PC-3 (cell line): ENCODE measurements around the gene IQSEC1. TPM values are rescaled to one million over a fixed set of nuclear protein-coding genes. Genes with fewer than 3 reads are reported as not detected.

Source experiments
- ATAC-seq: fragments of 200-7000 bp; cut with Tn5 transposase; 2 replicates; pipeline ENCODE4 v1.9.1; 2020; ENCODE audit warnings: mild to moderate bottlenecking, moderate library complexity
- BruUV-seq: library from RNA; stranded (reverse); fragments of 400-500 nt; replicated peaks from 2 replicates; lab custom pipeline; 2021; lab: Mats Ljungman, UMichigan
- CTCF ChIA-PET: fragments of 300-600 bp; sonication (Branson Sonifier 250); formaldehyde crosslinking; loops from one replicate; lab custom pipeline; 2022; ENCODE audit warnings: antibody characterized with exemption; lab: Charles Lee
- POLR2A ChIA-PET: fragments of 300-600 bp; sonication (Branson Sonifier 250); formaldehyde crosslinking; loops from one replicate; lab custom pipeline; 2022; ENCODE audit warnings: antibody characterized with exemption; ENCODE audit not compliant: unreplicated experiment; lab: Charles Lee
- DNase-seq: peaks from one replicate; pipeline ENCODE4 v3.0.0-alpha.2; 2015
- H2AFZ ChIP-seq: fragments of 300-600 bp; sonication (generic); 2 replicates; pipeline ENCODE4 v1.6.0; 2016; ENCODE audit warnings: antibody characterized with exemption, low read length
- H3F3A ChIP-seq: fragments of 300-600 bp; sonication (generic); one replicate; pipeline ENCODE4 v1.6.0; 2017; ENCODE audit warnings: antibody characterized with exemption, low read length, control low read depth, mild to moderate bottlenecking; ENCODE audit not compliant: unreplicated experiment
- H3K27ac ChIP-seq: fragments of 300-600 bp; sonication (generic); 2 replicates; pipeline ENCODE4 v1.5.1; 2016; ENCODE audit warnings: mild to moderate bottlenecking, low read length
- H3K27me3 ChIP-seq: fragments of 300-600 bp; sonication (generic); 2 replicates; pipeline ENCODE4 v1.6.1; 2016; ENCODE audit warnings: low read length, mixed read lengths
- H3K36me3 ChIP-seq: fragments of 300-600 bp; sonication (generic); 2 replicates; pipeline ENCODE4 v1.6.1; 2016; ENCODE audit warnings: low read depth, mixed run types, low read length, mixed read lengths
- H3K4me1 ChIP-seq: fragments of 300-600 bp; sonication (generic); 2 replicates; pipeline ENCODE4 v1.5.1; 2016; ENCODE audit warnings: low read length; ENCODE audit not compliant: insufficient read depth
- H3K4me2 ChIP-seq: fragments of 300-600 bp; sonication (generic); 2 replicates; pipeline ENCODE4 v1.6.0; 2016; ENCODE audit warnings: low read length
- H3K4me3 ChIP-seq: fragments of 300-600 bp; sonication (generic); 2 replicates; pipeline ENCODE4 v1.5.1; 2016; ENCODE audit warnings: mild to moderate bottlenecking, low read length, mixed read lengths
- H3K79me2 ChIP-seq: fragments of 300-600 bp; sonication (generic); 2 replicates; pipeline ENCODE4 v1.6.1; 2017; ENCODE audit warnings: low read length, mixed read lengths
- H3K9ac ChIP-seq: fragments of 300-600 bp; sonication (generic); 2 replicates; pipeline ENCODE4 v1.6.0; 2016; ENCODE audit warnings: mild to moderate bottlenecking, low read length
- H3K9me2 ChIP-seq: fragments of 300-600 bp; sonication (generic); replicated peaks from 2 replicates; pipeline ENCODE4 v1.6.1; 2016; ENCODE audit warnings: mixed run types, low read length, mixed read lengths
- H3K9me3 ChIP-seq: fragments of 300-600 bp; sonication (generic); 2 replicates; pipeline ENCODE4 v1.6.1; 2016; ENCODE audit warnings: low read length, mixed read lengths
- H4K20me1 ChIP-seq: fragments of 300-600 bp; sonication (generic); 2 replicates; pipeline ENCODE4 v1.6.1; 2016; ENCODE audit warnings: low read length, mixed read lengths
- EZH2 ChIP-seq: fragments of 300-600 bp; sonication (generic); IDR thresholded peaks from one replicate; pipeline ENCODE4 v1.6.1; 2017; ENCODE audit warnings: antibody characterized with exemption, mild to moderate bottlenecking, low read length; ENCODE audit not compliant: unreplicated experiment
- EZH2phosphoT487 ChIP-seq: fragments of 300-600 bp; sonication (generic); IDR thresholded peaks from 2 replicates; pipeline ENCODE4 v1.6.1; 2018; ENCODE audit warnings: mild to moderate bottlenecking, antibody characterized with exemption, low read length, borderline replicate concordance
- intact Hi-C: fragments of 100-400 bp; cut with micrococcal nuclease; formaldehyde crosslinking; loops from 2 replicates; pipeline ENCODE4 v1.9.0; 2023
- total RNA-seq: library from RNA; depleted of rRNA; stranded (reverse); fragments of >200 nt; gene quantifications from 2 replicates; pipeline ENCODE4 v1.2.3, GENCODE V29; 2014
- TF ChIP-seq, protein P1 (sequence below): fragments of 300-600 bp; sonication (generic); conservative IDR thresholded peaks from 2 replicates; pipeline ENCODE4 v1.5.1; 2017; ENCODE audit warnings: antibody characterized with exemption, low read depth, mild to moderate bottlenecking, low read length

The IQSEC1 gene
- total RNA-seq, 1 experiment from 2014 or later, result 37.9 TPM

DNA sequence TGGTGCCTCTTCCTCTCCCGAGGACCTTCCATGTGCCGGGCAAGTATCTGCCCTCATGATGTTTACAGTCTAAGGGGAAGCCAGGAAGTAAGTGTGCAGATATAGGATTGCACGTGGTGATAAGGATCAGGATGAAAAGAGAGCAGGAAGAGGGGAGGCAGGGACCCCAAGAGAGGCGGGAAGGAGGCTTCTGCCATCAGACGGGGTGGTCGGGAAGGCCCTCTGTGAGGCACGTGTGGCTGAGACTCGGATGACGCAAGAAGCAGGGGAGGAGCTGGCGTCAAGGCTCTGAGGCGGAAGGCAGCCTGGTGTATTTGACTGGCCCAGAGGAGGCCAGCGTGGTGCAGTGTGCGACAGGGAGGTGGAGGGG lies 762 bp upstream of the IQSEC1 start:
- CTCF ChIA-PET, result no interaction called here
- H2AFZ ChIP-seq, result no peak overlapping the region
- H3K27me3 ChIP-seq, result no peaks in the 10 kb centered on the region

DNA sequence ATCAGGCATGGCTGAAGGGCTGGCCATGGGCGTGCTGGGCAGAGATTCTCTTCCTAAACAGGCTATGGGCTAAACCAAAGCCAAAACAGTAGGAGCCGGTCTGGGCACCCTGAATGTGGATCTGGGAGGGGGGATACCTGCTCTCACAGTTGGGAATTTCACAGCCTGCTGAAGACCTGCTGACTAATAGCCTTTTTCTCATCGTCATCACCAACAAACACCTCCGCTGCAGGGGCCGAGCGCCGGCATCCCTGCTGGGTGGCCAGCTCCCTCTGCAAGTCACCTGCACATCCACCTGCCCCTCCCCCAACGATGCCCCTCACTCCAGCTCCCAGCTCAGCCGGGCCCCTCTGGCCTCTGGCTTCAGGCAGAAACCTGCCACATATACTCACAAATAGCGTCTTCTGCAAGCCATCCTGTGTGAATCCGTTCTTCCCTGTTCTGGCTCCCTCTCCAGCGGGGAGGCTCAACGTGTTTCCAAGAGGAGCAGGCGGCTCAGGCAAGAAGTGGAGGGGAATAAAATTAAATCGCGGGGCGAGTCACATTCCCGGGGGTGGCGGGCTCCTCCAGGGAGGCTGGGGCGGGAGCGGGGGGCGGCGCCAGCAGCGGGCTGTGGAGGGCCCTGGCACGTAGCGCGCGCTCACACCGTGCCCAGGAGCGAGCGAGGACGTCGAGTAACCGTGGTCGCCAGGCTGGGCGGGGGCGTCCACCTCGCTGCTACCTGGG lies 466 bp downstream of the IQSEC1 start:
- Histone ChIP-seq H3K4me1 (no peaks in the 10 kb centered on the region), H2AFZ (no peak overlapping the region), H3K4me2 (no peak overlapping the region), H3K79me2 (no peaks in the 10 kb centered on the region), H3K9me3 (no peaks in the 10 kb centered on the region), H3K9me2 (no peaks in the 10 kb centered on the region), H3K4me3 (no peak overlapping the region), H3K9ac (no peak overlapping the region), H4K20me1 (no peaks in the 10 kb centered on the region), H3K27ac (no peak overlapping the region), H3F3A (no peaks in the 10 kb centered on the region), H3K27me3 (no peaks in the 10 kb centered on the region), H3K36me3 (no peaks in the 10 kb centered on the region)
- CTCF ChIA-PET, result no interaction called here
- intact Hi-C loops, result no loop called here
- no TSS peak for BruUV-seq
- DNase-seq, result no peak
- TF ChIP-seq EZH2phosphoT487 (no peak), EZH2 (no peak)
- TF ChIP-seq, protein P1, sequence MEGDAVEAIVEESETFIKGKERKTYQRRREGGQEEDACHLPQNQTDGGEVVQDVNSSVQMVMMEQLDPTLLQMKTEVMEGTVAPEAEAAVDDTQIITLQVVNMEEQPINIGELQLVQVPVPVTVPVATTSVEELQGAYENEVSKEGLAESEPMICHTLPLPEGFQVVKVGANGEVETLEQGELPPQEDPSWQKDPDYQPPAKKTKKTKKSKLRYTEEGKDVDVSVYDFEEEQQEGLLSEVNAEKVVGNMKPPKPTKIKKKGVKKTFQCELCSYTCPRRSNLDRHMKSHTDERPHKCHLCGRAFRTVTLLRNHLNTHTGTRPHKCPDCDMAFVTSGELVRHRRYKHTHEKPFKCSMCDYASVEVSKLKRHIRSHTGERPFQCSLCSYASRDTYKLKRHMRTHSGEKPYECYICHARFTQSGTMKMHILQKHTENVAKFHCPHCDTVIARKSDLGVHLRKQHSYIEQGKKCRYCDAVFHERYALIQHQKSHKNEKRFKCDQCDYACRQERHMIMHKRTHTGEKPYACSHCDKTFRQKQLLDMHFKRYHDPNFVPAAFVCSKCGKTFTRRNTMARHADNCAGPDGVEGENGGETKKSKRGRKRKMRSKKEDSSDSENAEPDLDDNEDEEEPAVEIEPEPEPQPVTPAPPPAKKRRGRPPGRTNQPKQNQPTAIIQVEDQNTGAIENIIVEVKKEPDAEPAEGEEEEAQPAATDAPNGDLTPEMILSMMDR, result no peak
- no peak for ATAC-seq
- POLR2A ChIA-PET, result no interaction called here

More for the DNA sequence above, 762 bp upstream of the IQSEC1 start:
- Histone ChIP-seq H3K4me1 (no peaks in the 10 kb centered on the region), H3K9ac (no peak overlapping the region), H3K4me2 (no peak overlapping the region), H3K27ac (no peak overlapping the region), H3K4me3 (no peak overlapping the region), H3K36me3 (no peaks in the 10 kb centered on the region), H3K9me3 (no peaks in the 10 kb centered on the region), H4K20me1 (no peaks in the 10 kb centered on the region), H3K79me2 (no peaks in the 10 kb centered on the region), H3F3A (no peaks in the 10 kb centered on the region), H3K9me2 (no peaks in the 10 kb centered on the region)
- POLR2A ChIA-PET, result no interaction called here
- ATAC-seq (no peak), DNase-seq (no peak)
- TF ChIP-seq EZH2 (no peak), EZH2phosphoT487 (no peak)
- TF ChIP-seq, protein P1, result no peak
- intact Hi-C loops, result no loop called here
- no TSS peak for BruUV-seq

DNA sequence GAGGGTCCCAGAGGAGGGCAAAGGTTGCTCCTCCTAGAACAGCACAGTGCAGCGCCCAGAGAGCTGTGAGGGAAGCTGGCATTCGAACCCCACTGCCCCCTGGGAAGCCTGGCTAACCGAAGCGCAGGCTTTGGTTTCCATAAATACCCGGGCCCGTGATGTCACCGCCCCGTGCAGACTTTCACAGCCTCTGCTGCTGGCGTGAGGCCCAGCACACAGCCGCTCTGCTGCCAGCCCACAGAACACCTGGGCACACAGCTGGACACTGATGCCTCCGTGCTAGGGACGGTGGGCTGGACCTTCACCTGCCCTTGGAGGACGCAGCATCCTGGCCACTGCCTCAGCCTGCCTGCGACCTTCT lies 1.0 kb downstream of the IQSEC1 start:
- no peaks in the 10 kb centered on the region for H3K4me1 ChIP-seq
- no peaks in the 10 kb centered on the region for H3K9me3 ChIP-seq
- no peak overlapping the region for H2AFZ ChIP-seq
- intact Hi-C loops, result no loop called here
- no peak for DNase-seq
- no peaks in the 10 kb centered on the region for H4K20me1 ChIP-seq
- CTCF ChIA-PET, result no interaction called here
- POLR2A ChIA-PET, result no interaction called here
- H3K36me3 ChIP-seq, result no peaks in the 10 kb centered on the region
- no peak overlapping the region for H3K4me2 ChIP-seq
- no peak for TF ChIP-seq EZH2
- TF ChIP-seq, protein P1, result no peak
- TF ChIP-seq EZH2phosphoT487, result no peak
- no peak overlapping the region for H3K27ac ChIP-seq
- ATAC-seq, result no peak
- H3K27me3 ChIP-seq, result no peaks in the 10 kb centered on the region
- no peak overlapping the region for H3K9ac ChIP-seq
- H3K4me3 ChIP-seq, result no peak overlapping the region
- BruUV-seq, result no TSS peak
- no peaks in the 10 kb centered on the region for H3K79me2 ChIP-seq
- H3F3A ChIP-seq, result no peaks in the 10 kb centered on the region
- no peaks in the 10 kb centered on the region for H3K9me2 ChIP-seq
